ENCODE results near the gene FGF19. TPM values are rescaled to one million over a fixed set of nuclear protein-coding genes. Genes with fewer than 3 reads are reported as not detected.

Gene FGF19
- total and polyA plus RNA-seq, 7 experiments from 2014 or later: not detected

- H3K27ac ChIP-seq (ENCODE audit: low read depth, low read length): no peak overlapping the region
- no peaks in the 10 kb centered on the region for H3K27me3 ChIP-seq (ENCODE audit: control insufficient read depth in 2 of 2, insufficient read depth in 2 of 2, low read length in 2 of 2)
- DNase-seq (no peak), ATAC-seq (no peak)
- Mint-ChIP-seq H3K27ac (no peak overlapping the region), H3K27me3 (no peaks in the 10 kb centered on the region), H3K9me3 (no peaks in the 10 kb centered on the region), H3K4me3 (no peak overlapping the region), H3K4me1 (peaks cover 0 to 14% (median 0%) of the 10 kb centered on the region in 7 donors), H3K36me3 (peaks cover 0 to 34% (median 5%) of the 10 kb centered on the region in 5 donors)
- no peaks in the 10 kb centered on the region for H3K9me3 ChIP-seq (ENCODE audit: control insufficient read depth in 2 of 3, low read length in 3 of 3)
- ChIA-PET CTCF (no interaction called here), POLR2A (no interaction called here)
- H3K4me1 ChIP-seq (ENCODE audit: control insufficient read depth in 2 of 2, insufficient read depth in 2 of 2, low read length in 2 of 2): no peaks in the 10 kb centered on the region
- H3K36me3 ChIP-seq (ENCODE audit: control insufficient read depth in 2 of 3, insufficient read depth in 3 of 3, low read length in 3 of 3): peaks cover 0 to 68% (median 4%) of the 10 kb centered on the region in 3 experiments
- H3K4me3 ChIP-seq (ENCODE audit: low read length): no peak overlapping the region
- intact Hi-C loops (cut with micrococcal nuclease): no loop called here
Measured at GRCh38 chr11:69663326-69663725, 40.5 kb downstream of the FGF19 start.

- no peak overlapping the region for H3K4me3 ChIP-seq (ENCODE audit: low read length)
- ChIA-PET CTCF (no interaction called here), POLR2A (no interaction called here)
- no peak for DNase-seq
- H3K4me3 Mint-ChIP-seq: no peak overlapping the region
- H3K27me3 ChIP-seq (ENCODE audit: control insufficient read depth in 2 of 2, insufficient read depth in 2 of 2, low read length in 2 of 2): no peaks in the 10 kb centered on the region
- H3K9me3 ChIP-seq (ENCODE audit: control insufficient read depth in 2 of 3, low read length in 3 of 3): no peaks in the 10 kb centered on the region
- intact Hi-C loops (cut with micrococcal nuclease): no loop called here
- H3K9me3 Mint-ChIP-seq: no peaks in the 10 kb centered on the region
- no peak for ATAC-seq
- H3K27me3 Mint-ChIP-seq: no peaks in the 10 kb centered on the region
- H3K4me1 Mint-ChIP-seq: peaks cover 0 to 11% (median 0%) of the 10 kb centered on the region in 7 donors
- H3K4me1 ChIP-seq (ENCODE audit: control insufficient read depth in 2 of 2, insufficient read depth in 2 of 2, low read length in 2 of 2): no peaks in the 10 kb centered on the region
- H3K27ac Mint-ChIP-seq: no peak overlapping the region
- H3K27ac ChIP-seq (ENCODE audit: low read depth, low read length): no peak overlapping the region
- peaks cover 0 to 62% (median 4%) of the 10 kb centered on the region in 3 experiments for H3K36me3 ChIP-seq (ENCODE audit: control insufficient read depth in 2 of 3, insufficient read depth in 3 of 3, low read length in 3 of 3)
- H3K36me3 Mint-ChIP-seq: peaks cover 0 to 32% (median 4%) of the 10 kb centered on the region in 5 donors
Measured at GRCh38 chr11:69662806-69663205, 41.0 kb downstream of the FGF19 start.

- intact Hi-C loops (cut with micrococcal nuclease): no loop called here
- Histone ChIP-seq H3K4me1 (ENCODE audit: control insufficient read depth in 2 of 2, insufficient read depth in 2 of 2, low read length in 2 of 2) (no peaks in the 10 kb centered on the region), H3K4me3 (ENCODE audit: low read length) (no peak overlapping the region), H3K27me3 (ENCODE audit: control insufficient read depth in 2 of 2, insufficient read depth in 2 of 2, low read length in 2 of 2) (no peaks in the 10 kb centered on the region), H3K36me3 (ENCODE audit: control insufficient read depth in 2 of 3, insufficient read depth in 3 of 3, low read length in 3 of 3) (peaks cover 0 to 56% (median 1%) of the 10 kb centered on the region in 3 experiments), H3K9me3 (ENCODE audit: control insufficient read depth in 2 of 3, low read length in 3 of 3) (no peaks in the 10 kb centered on the region), H3K27ac (ENCODE audit: low read depth, low read length) (no peak overlapping the region)
- no peaks in the 10 kb centered on the region for H3K9me3 Mint-ChIP-seq
- H3K4me3 Mint-ChIP-seq: no peak overlapping the region
- ATAC-seq: peak; percentile 60
- H3K4me1 Mint-ChIP-seq: peaks cover 0 to 5% (median 0%) of the 10 kb centered on the region in 7 donors
- no peaks in the 10 kb centered on the region for H3K27me3 Mint-ChIP-seq
- H3K36me3 Mint-ChIP-seq: peaks cover 0 to 25% (median 0%) of the 10 kb centered on the region in 5 donors
- no peak for DNase-seq
- H3K27ac Mint-ChIP-seq: peak overlapping the region in 1 of 9 donors; percentile 40
- ChIA-PET POLR2A (no interaction called here), CTCF (no interaction called here)
Measured at GRCh38 chr11:69662021-69662698, 41.7 kb downstream of the FGF19 start.

- Histone ChIP-seq H3K27me3 (ENCODE audit: control insufficient read depth in 2 of 2, insufficient read depth in 2 of 2, low read length in 2 of 2) (no peaks in the 10 kb centered on the region), H3K4me3 (ENCODE audit: low read length) (no peak overlapping the region), H3K4me1 (ENCODE audit: control insufficient read depth in 2 of 2, insufficient read depth in 2 of 2, low read length in 2 of 2) (no peaks in the 10 kb centered on the region), H3K36me3 (ENCODE audit: control insufficient read depth in 2 of 3, insufficient read depth in 3 of 3, low read length in 3 of 3) (peaks cover 0 to 48% (median 0%) of the 10 kb centered on the region in 3 experiments), H3K9me3 (ENCODE audit: control insufficient read depth in 2 of 3, low read length in 3 of 3) (no peaks in the 10 kb centered on the region), H3K27ac (ENCODE audit: low read depth, low read length) (no peak overlapping the region)
- DNase-seq: no peak
- Mint-ChIP-seq H3K27ac (no peak overlapping the region), H3K9me3 (no peaks in the 10 kb centered on the region), H3K27me3 (no peaks in the 10 kb centered on the region), H3K4me3 (no peak overlapping the region), H3K4me1 (peaks cover 0 to 5% (median 0%) of the 10 kb centered on the region in 7 donors), H3K36me3 (peaks cover 0 to 25% (median 0%) of the 10 kb centered on the region in 5 donors)
- intact Hi-C loops (cut with micrococcal nuclease): no loop called here
- ChIA-PET CTCF (no interaction called here), POLR2A (no interaction called here)
- no peak for ATAC-seq
Measured at GRCh38 chr11:69661413-69661715, 42.5 kb downstream of the FGF19 start.

GRCh38 chr11:69660001-69660500 lies 43.8 kb downstream of the FGF19 start:
- peaks cover 0 to 4% (median 0%) of the 10 kb centered on the region in 7 donors for H3K4me1 Mint-ChIP-seq
- no peak overlapping the region for H3K4me3 Mint-ChIP-seq
- CTCF ChIA-PET: interaction anchor here (0.9 kb wide), 1 partner anchor 11 kb away, joined by 3 read pairs; no protein-coding TSS in a partner anchor
- H3K27ac Mint-ChIP-seq: no peak overlapping the region
- no peaks in the 10 kb centered on the region for H3K9me3 Mint-ChIP-seq
- Histone ChIP-seq H3K27me3 (ENCODE audit: control insufficient read depth in 2 of 2, insufficient read depth in 2 of 2, low read length in 2 of 2) (no peaks in the 10 kb centered on the region), H3K36me3 (ENCODE audit: control insufficient read depth in 2 of 3, insufficient read depth in 3 of 3, low read length in 3 of 3) (peaks cover 0 to 37% (median 0%) of the 10 kb centered on the region in 3 experiments), H3K4me3 (ENCODE audit: low read length) (no peak overlapping the region), H3K4me1 (ENCODE audit: control insufficient read depth in 2 of 2, insufficient read depth in 2 of 2, low read length in 2 of 2) (no peaks in the 10 kb centered on the region), H3K27ac (ENCODE audit: low read depth, low read length) (no peak overlapping the region), H3K9me3 (ENCODE audit: control insufficient read depth in 2 of 3, low read length in 3 of 3) (no peaks in the 10 kb centered on the region)
- H3K27me3 Mint-ChIP-seq: no peaks in the 10 kb centered on the region
- H3K36me3 Mint-ChIP-seq: peaks cover 0 to 15% (median 0%) of the 10 kb centered on the region in 5 donors
- intact Hi-C loops (cut with micrococcal nuclease): no loop called here
- ATAC-seq: no peak
- POLR2A ChIA-PET: no interaction called here
- DNase-seq: no peak

GRCh38 chr11:69659591-69659990 lies 44.2 kb downstream of the FGF19 start:
- no peak overlapping the region for H3K27ac Mint-ChIP-seq
- Histone ChIP-seq H3K9me3 (ENCODE audit: control insufficient read depth in 2 of 3, low read length in 3 of 3) (no peaks in the 10 kb centered on the region), H3K36me3 (ENCODE audit: control insufficient read depth in 2 of 3, insufficient read depth in 3 of 3, low read length in 3 of 3) (peaks cover 0 to 32% (median 0%) of the 10 kb centered on the region in 3 experiments), H3K4me3 (ENCODE audit: low read length) (no peak overlapping the region), H3K4me1 (ENCODE audit: control insufficient read depth in 2 of 2, insufficient read depth in 2 of 2, low read length in 2 of 2) (no peaks in the 10 kb centered on the region), H3K27ac (ENCODE audit: low read depth, low read length) (no peak overlapping the region), H3K27me3 (ENCODE audit: control insufficient read depth in 2 of 2, insufficient read depth in 2 of 2, low read length in 2 of 2) (no peaks in the 10 kb centered on the region)
- intact Hi-C loops (cut with micrococcal nuclease): no loop called here
- H3K4me3 Mint-ChIP-seq: no peak overlapping the region
- ChIA-PET CTCF (interaction anchor here (0.9 kb wide), 1 partner anchor 11 kb away, joined by 3 read pairs; no protein-coding TSS in a partner anchor), POLR2A (no interaction called here)
- ATAC-seq (no peak), DNase-seq (no peak)
- H3K36me3 Mint-ChIP-seq: peaks cover 0 to 10% (median 0%) of the 10 kb centered on the region in 5 donors
- H3K9me3 Mint-ChIP-seq: no peaks in the 10 kb centered on the region
- H3K27me3 Mint-ChIP-seq: no peaks in the 10 kb centered on the region
- H3K4me1 Mint-ChIP-seq: peaks cover 0 to 2% (median 0%) of the 10 kb centered on the region in 7 donors

Measured in naive thymus-derived CD4-positive, alpha-beta T cell (primary cell).